MG63 (cell line): Measurements from ENCODE around the gene IL20. TPM values are rescaled to one million over a fixed set of nuclear protein-coding genes. Genes with fewer than 3 reads are reported as not detected.

Source experiments
- DNase-seq: peaks from one replicate; pipeline ENCODE4 v3.0.0-alpha.2; 2020
- H3K27me3 ChIP-seq: fragments of 250-450 bp; sonication (Bioruptor Pico); 2 replicates; pipeline ENCODE4 v1.5.1; 2020; ENCODE audit warnings: mild to moderate bottlenecking, moderate library complexity
- H3K36me3 ChIP-seq: fragments of 250-450 bp; sonication (Bioruptor Pico); 2 replicates; pipeline ENCODE4 v1.5.1; 2020; ENCODE audit warnings: mild to moderate bottlenecking, moderate library complexity
- H3K4me3 ChIP-seq: fragments of 250-450 bp; sonication (Bioruptor Pico); 2 replicates; pipeline ENCODE4 v1.5.1; 2020; ENCODE audit warnings: mild to moderate bottlenecking, moderate library complexity
- H3K9me3 ChIP-seq: fragments of 250-450 bp; sonication (Bioruptor Pico); 2 replicates; pipeline ENCODE4 v1.5.1; 2020; ENCODE audit warnings: mild to moderate bottlenecking, moderate library complexity
- total RNA-seq: library from RNA; depleted of rRNA; stranded (reverse); fragments of >200 nt; shearing (Covaris generic); gene quantifications from 2 replicates; pipeline ENCODE4 v1.2.3, GENCODE V29; 2014; ENCODE audit warnings: low replicate concordance

IL20 gene
- total RNA-seq, 1 experiment from 2014 or later: not detected

GRCh38 chr1:206890125-206891060 lies 25.0 kb downstream of the IL20 start:
- no peaks in the 10 kb centered on the region for H3K27me3 ChIP-seq
- peak overlapping the region; percentile 3; the same call in 1 of the 2 replicates for H3K4me3 ChIP-seq
- no peaks in the 10 kb centered on the region for H3K36me3 ChIP-seq
- H3K9me3 ChIP-seq: no peaks in the 10 kb centered on the region
- peak; percentile 96 for DNase-seq

- no peak for DNase-seq
- 0 out of 2 replicates have a peak overlapping the region, but pooled peaks have one; percentile 3 for H3K4me3 ChIP-seq
- H3K36me3 ChIP-seq: no peaks in the 10 kb centered on the region
- H3K9me3 ChIP-seq: no peaks in the 10 kb centered on the region
- no peaks in the 10 kb centered on the region for H3K27me3 ChIP-seq
Observed at GRCh38 chr1:206891412-206891811, 26.0 kb downstream of the IL20 start.

- Histone ChIP-seq H3K4me3 (no peak overlapping the region), H3K36me3 (no peaks in the 10 kb centered on the region), H3K27me3 (no peaks in the 10 kb centered on the region), H3K9me3 (no peaks in the 10 kb centered on the region)
- peak; percentile 28 for DNase-seq
Observed at GRCh38 chr1:206892351-206892984, 27.0 kb downstream of the IL20 start.

GRCh38 chr1:206893380-206893779 lies 28.0 kb downstream of the IL20 start:
- no peak for DNase-seq
- Histone ChIP-seq H3K36me3 (no peaks in the 10 kb centered on the region), H3K27me3 (no peaks in the 10 kb centered on the region), H3K4me3 (no peak overlapping the region), H3K9me3 (no peaks in the 10 kb centered on the region)

GRCh38 chr1:206895325-206895724 lies 29.9 kb downstream of the IL20 start:
- H3K36me3 ChIP-seq: no peaks in the 10 kb centered on the region

GRCh38 chr1:206895837-206896242 lies 30.4 kb downstream of the IL20 start:
- peak; percentile 89 for DNase-seq
- Histone ChIP-seq H3K36me3 (no peaks in the 10 kb centered on the region), H3K27me3 (no peaks in the 10 kb centered on the region), H3K4me3 (no peak overlapping the region), H3K9me3 (no peaks in the 10 kb centered on the region)

More at GRCh38 chr1:206895325-206895724, 29.9 kb downstream of the IL20 start:
- no peaks in the 10 kb centered on the region for H3K27me3 ChIP-seq
- no peak overlapping the region for H3K4me3 ChIP-seq
- no peak for DNase-seq
- no peaks in the 10 kb centered on the region for H3K9me3 ChIP-seq

GRCh38 chr1:206896261-206896660 lies 30.8 kb downstream of the IL20 start:
- Histone ChIP-seq H3K4me3 (no peak overlapping the region), H3K9me3 (no peaks in the 10 kb centered on the region), H3K27me3 (no peaks in the 10 kb centered on the region), H3K36me3 (no peaks in the 10 kb centered on the region)
- DNase-seq: peak; percentile 50

- Histone ChIP-seq H3K9me3 (no peaks in the 10 kb centered on the region), H3K4me3 (no peak within 1 kb of the TSS), H3K27me3 (no peaks in the 10 kb centered on the region), H3K36me3 (no peaks in the 10 kb centered on the region)
- no peak for DNase-seq
Observed at GRCh38 chr1:206897175-206897574, 31.8 kb downstream of the IL20 start, which contains the start of gene IL24. TSS of gene IL24 (plus strand) at chr1:206897443. CDS start at chr1:206897833, 390 bp downstream.

- DNase-seq: peak; percentile 68
- Histone ChIP-seq H3K9me3 (no peaks in the 10 kb centered on the region), H3K4me3 (no peak overlapping the region), H3K36me3 (no peaks in the 10 kb centered on the region), H3K27me3 (no peaks in the 10 kb centered on the region)
Observed at GRCh38 chr1:206898089-206898914, 32.9 kb downstream of the IL20 start.

GRCh38 chr1:206898915-206899431 lies 33.5 kb downstream of the IL20 start:
- Histone ChIP-seq H3K27me3 (no peaks in the 10 kb centered on the region), H3K9me3 (no peaks in the 10 kb centered on the region; the same call in 1 of the 2 replicates), H3K36me3 (no peaks in the 10 kb centered on the region), H3K4me3 (no peak overlapping the region)
- no peak for DNase-seq

GRCh38 chr1:206899717-206900116 lies 34.3 kb downstream of the IL20 start:
- Histone ChIP-seq H3K9me3 (no peaks in the 10 kb centered on the region; the same call in 1 of the 2 replicates), H3K4me3 (no peak overlapping the region), H3K27me3 (no peaks in the 10 kb centered on the region), H3K36me3 (no peaks in the 10 kb centered on the region; the same call in 1 of the 2 replicates)
- DNase-seq: no peak

GRCh38 chr1:206900149-206900548 lies 34.7 kb downstream of the IL20 start:
- Histone ChIP-seq H3K36me3 (no peaks in the 10 kb centered on the region; the same call in 1 of the 2 replicates), H3K9me3 (no peaks in the 10 kb centered on the region; the same call in 1 of the 2 replicates), H3K4me3 (no peak overlapping the region), H3K27me3 (no peaks in the 10 kb centered on the region)
- DNase-seq: no peak

GRCh38 chr1:206901944-206902343 lies 36.5 kb downstream of the IL20 start:
- DNase-seq: no peak
- Histone ChIP-seq H3K27me3 (no peaks in the 10 kb centered on the region), H3K4me3 (no peak overlapping the region), H3K36me3 (no peaks in the 10 kb centered on the region; the same call in 1 of the 2 replicates), H3K9me3 (no peaks in the 10 kb centered on the region; the same call in 1 of the 2 replicates)

GRCh38 chr1:206902702-206903101 lies 37.3 kb downstream of the IL20 start:
- H3K4me3 ChIP-seq: no peak overlapping the region
- no peaks in the 10 kb centered on the region; the same call in 1 of the 2 replicates for H3K36me3 ChIP-seq
- H3K9me3 ChIP-seq: no peaks in the 10 kb centered on the region; the same call in 1 of the 2 replicates
- H3K27me3 ChIP-seq: no peaks in the 10 kb centered on the region
- DNase-seq: no peak

GRCh38 chr1:206903687-206904086 lies 38.3 kb downstream of the IL20 start:
- no peak overlapping the region for H3K4me3 ChIP-seq
- DNase-seq: no peak
- no peaks in the 10 kb centered on the region for H3K27me3 ChIP-seq
- H3K36me3 ChIP-seq: no peaks in the 10 kb centered on the region; the same call in 1 of the 2 replicates
- H3K9me3 ChIP-seq: no peaks in the 10 kb centered on the region; the same call in 1 of the 2 replicates
